ENCODE data around the gene CCDC106.

Gene CCDC106

GRCh38 chr19:55670280-55671053 is 22.5 kb downstream of the CCDC106 start:
- no peak for DNase-seq

- no peak for DNase-seq
Measured at GRCh38 chr19:55671054-55671378, 23.0 kb downstream of the CCDC106 start.

GRCh38 chr19:55672418-55672817 is 24.4 kb downstream of the CCDC106 start:
- DNase-seq: no peak

- DNase-seq: no peak
Measured at GRCh38 chr19:55673465-55673864, 25.5 kb downstream of the CCDC106 start.

DNA sequence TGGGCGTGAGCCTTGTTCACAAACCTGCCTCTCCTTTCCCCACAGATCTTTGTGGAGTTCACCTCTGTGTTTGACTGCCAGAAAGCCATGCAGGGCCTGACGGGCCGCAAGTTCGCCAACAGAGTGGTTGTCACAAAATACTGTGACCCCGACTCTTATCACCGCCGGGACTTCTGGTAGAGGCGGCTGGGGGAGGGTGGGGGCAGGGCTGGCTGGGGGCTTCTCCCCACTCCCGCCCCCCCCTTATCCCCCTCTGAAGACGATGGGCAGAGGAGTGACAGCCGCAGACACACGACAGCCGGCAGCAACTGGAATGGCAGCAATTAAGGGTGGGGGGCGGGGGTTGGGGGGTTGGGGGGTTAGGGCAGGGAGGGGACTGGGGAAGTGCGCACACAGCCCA is 25.9 kb downstream of the CCDC106 start:
- no peak for DNase-seq

GRCh38 chr19:55674459-55674840 is 26.4 kb downstream of the CCDC106 start:
- no peak for DNase-seq

DNA sequence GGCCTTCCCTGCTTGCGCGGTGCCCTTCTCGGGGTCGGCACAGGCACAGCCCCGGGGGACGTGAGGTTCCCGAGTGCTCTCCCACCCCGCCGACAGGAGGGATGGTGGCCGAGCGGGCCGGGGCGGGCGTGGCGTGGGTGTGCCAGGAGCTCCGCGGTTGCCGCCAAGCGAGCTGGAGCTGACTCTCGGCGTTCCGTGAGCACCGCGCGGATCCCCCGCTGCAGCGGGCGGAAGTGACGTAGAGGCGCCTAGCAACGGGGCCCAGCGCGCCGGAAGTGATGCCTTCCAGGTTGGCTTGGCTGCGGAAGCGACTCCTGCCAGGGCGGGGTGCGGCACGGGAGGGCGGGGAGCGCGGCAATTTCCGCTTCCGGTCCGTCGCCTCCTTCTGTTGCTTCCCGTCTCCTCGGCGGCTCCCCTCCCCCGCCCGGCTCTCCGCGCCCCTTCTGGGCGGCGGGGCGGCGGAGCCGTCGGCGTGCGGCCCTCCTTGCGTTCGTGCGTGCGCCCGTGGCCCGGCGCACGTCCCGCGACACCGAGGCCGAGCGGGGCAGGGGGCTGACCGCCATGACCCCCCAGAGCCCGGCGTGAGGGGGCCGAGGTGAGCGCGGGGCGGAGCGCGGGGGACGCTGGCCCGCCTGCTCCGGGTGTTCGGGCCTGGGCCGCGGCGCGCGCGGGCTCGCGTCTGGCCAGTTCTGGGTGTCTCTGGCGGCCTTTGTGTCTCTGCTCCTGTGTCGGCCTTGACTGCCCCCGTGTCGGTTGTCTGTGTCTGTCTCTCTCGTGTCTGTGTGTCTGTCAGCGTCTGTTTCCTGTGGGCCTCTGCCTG is 27.0 kb downstream of the CCDC106 start, which contains the start of gene EPN1:
Gene EPN1, plus strand, starts transcription at position 386 of the 820 bp plus-strand sequence. CDS start 3,402 bp downstream, outside the sequence.
- DNase-seq: peak; percentile 96 to 97

- DNase-seq: no peak
Measured at GRCh38 chr19:55675661-55676354, 27.8 kb downstream of the CCDC106 start.

DNA sequence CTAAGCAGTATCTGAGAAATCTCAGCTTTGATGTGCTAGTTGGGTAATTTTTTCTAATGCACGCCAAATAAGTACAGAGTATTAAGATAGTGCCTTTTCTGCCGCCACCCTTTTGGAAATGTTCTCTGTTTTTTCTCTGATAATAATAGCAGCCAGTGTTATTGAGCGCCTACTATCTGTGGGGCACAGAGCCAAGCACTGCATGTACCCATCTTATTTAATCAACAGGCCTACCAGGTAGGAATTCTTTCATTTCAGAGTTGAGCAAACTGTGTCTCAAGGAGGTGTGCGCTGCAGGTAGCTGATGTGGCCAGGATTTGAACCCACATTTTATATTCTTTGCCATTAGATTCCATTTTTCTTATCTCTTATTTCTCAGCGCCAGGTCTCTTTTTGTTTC is 28.4 kb downstream of the CCDC106 start:
- DNase-seq: no peak

- no peak for DNase-seq
Measured at GRCh38 chr19:55676889-55677505, 29.0 kb downstream of the CCDC106 start.

GRCh38 chr19:55677572-55678028 is 29.6 kb downstream of the CCDC106 start:
- no peak for DNase-seq

GRCh38 chr19:55678121-55678671 is 30.2 kb downstream of the CCDC106 start:
- DNase-seq: no peak

DNA sequence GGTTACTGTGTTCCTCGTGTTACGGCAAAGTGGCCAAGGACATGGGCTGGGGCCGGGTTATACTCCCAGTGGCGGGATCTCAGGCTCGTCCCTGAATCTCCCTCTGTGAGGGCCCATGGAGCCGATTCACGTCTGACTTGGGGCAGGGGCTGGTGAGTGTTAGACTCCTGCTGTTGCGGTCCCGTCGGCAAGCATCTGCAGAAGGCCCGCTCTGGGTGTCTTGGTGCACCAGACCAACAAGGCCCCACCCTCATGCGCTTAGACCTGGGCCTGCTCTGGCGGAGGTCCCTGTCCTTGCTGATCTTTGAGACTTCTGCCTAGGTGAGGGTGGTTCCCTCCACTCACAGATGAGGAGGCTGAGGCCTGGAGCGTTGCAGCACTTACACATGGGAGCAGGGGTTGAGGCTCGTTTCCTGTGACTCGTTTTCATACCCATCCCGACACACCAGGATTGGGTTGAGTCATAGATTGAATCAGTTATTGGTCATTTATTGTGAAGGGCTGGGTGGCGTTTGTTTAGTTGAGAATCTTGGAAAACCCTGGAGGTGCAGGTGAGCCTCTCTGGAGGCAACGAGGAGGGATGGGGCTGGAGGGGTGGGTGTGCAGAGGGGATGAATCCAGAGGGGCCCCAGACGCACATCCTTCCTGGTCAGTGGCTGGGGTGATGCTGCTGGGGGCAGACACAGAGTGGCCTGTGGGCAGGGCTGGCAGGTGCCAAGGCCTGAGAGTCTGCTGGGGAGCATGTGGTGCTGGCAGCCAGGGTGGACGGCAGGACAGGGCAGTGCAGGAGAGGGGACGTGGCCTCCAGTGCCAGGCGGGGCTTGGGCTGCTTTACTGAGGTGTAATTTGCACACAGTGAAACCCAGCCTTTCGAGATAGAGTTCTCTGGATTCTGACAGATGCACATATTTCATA is 31.6 kb downstream of the CCDC106 start:
- no peak for DNase-seq

GRCh38 chr19:55680339-55681130 is 32.5 kb downstream of the CCDC106 start:
- DNase-seq: no peak

GRCh38 chr19:55681131-55682092 is 33.4 kb downstream of the CCDC106 start:
- no peak for DNase-seq

GRCh38 chr19:55683449-55684261 is 35.6 kb downstream of the CCDC106 start:
- DNase-seq: no peak

GRCh38 chr19:55684946-55685681 is 37.1 kb downstream of the CCDC106 start:
- no peak for DNase-seq

- no peak for DNase-seq
Measured at GRCh38 chr19:55685776-55686175, 37.8 kb downstream of the CCDC106 start.
